ENCODE measurements around the gene RNF14. TPM values are rescaled to one million over a fixed set of nuclear protein-coding genes. Genes with fewer than 3 reads are reported as not detected.
"Not testable (repeated sequence)": the region's sequence is repeated elsewhere in the genome, so short reads cannot be mapped to it uniquely, and the experiment has no call there.

RNF14 gene
- polyA plus RNA-seq, 1 donor from 2014 or later, result 82.1 TPM

- no peak overlapping the region for H3K27ac ChIP-seq (ENCODE audit: low read length)
- no peaks in the 10 kb centered on the region for H3K79me2 ChIP-seq (replicated peaks; ENCODE audit: insufficient read depth, low read length)
- H3K27me3 ChIP-seq (ENCODE audit: insufficient read depth, low read depth, low read length), result no peaks in the 10 kb centered on the region
- no peaks in the 10 kb centered on the region for H3F3A ChIP-seq (ENCODE audit: insufficient read depth, low read length, poor library complexity, severe bottlenecking)
- H3K36me3 ChIP-seq (ENCODE audit: insufficient read depth, low read length), result no peaks in the 10 kb centered on the region
- H4K20me1 ChIP-seq (ENCODE audit: insufficient read depth), result no peaks in the 10 kb centered on the region
- no peaks in the 10 kb centered on the region for H3K9me2 ChIP-seq (ENCODE audit: insufficient read depth, low read length)
- no peak for TF ChIP-seq REST (IDR thresholded peaks at IDR 0.05; ENCODE audit: borderline replicate concordance)
- TF ChIP-seq TAF1 (IDR thresholded peaks at IDR 0.05; ENCODE audit: low read depth), result no peak
- TF ChIP-seq CTCF (IDR thresholded peaks at IDR 0.05; ENCODE audit: poor library complexity, severe bottlenecking), result no peak
- no peak for TF ChIP-seq MXI1 (conservative IDR thresholded peaks at IDR 0.05; ENCODE audit: poor library complexity, severe bottlenecking)
- no peak for TF ChIP-seq EZH2 (IDR thresholded peaks at IDR 0.05; ENCODE audit: borderline replicate concordance, insufficient read depth, low read length, poor library complexity, severe bottlenecking)
- no peak for TF ChIP-seq SMC3 (conservative IDR thresholded peaks at IDR 0.05; ENCODE audit: poor library complexity)
- no peak for TF ChIP-seq POLR2AphosphoS5 (IDR thresholded peaks at IDR 0.05)
- no peak for TF ChIP-seq RAD21 (conservative IDR thresholded peaks at IDR 0.05)
- no peak for TF ChIP-seq EP300 (conservative IDR thresholded peaks at IDR 0.05; ENCODE audit: poor library complexity, severe bottlenecking)
- H2AFZ ChIP-seq (ENCODE audit: low read depth, low read length), result no peak overlapping the region
- H3K9ac ChIP-seq (ENCODE audit: low read length), result no peak overlapping the region
- no peak overlapping the region for H3K4me2 ChIP-seq (ENCODE audit: low read length)
- no peaks in the 10 kb centered on the region for H3K9me3 ChIP-seq (ENCODE audit: low read length)
- no peak overlapping the region for H3K4me3 ChIP-seq (ENCODE audit: low read length)
Observed at GRCh38 chr5:142034994-142035393, 66.1 kb downstream of the RNF14 start.

GRCh38 chr5:142036918-142037317 is 68.0 kb downstream of the RNF14 start:
- H3K36me3 ChIP-seq (ENCODE audit: insufficient read depth, low read length), result no peaks in the 10 kb centered on the region
- no peak overlapping the region for H3K27ac ChIP-seq (ENCODE audit: low read length)

GRCh38 chr5:142037599-142037998 is 68.7 kb downstream of the RNF14 start:
- H3K36me3 ChIP-seq (ENCODE audit: insufficient read depth, low read length); H3K79me2 ChIP-seq (replicated peaks; ENCODE audit: insufficient read depth, low read length); H3K4me2 ChIP-seq (ENCODE audit: low read length); H2AFZ ChIP-seq (ENCODE audit: low read depth, low read length); H3K9me2 ChIP-seq (ENCODE audit: insufficient read depth, low read length); H3K27ac ChIP-seq (ENCODE audit: low read length); H3K4me3 ChIP-seq (ENCODE audit: low read length); H3K9me3 ChIP-seq (ENCODE audit: low read length); H3F3A ChIP-seq (ENCODE audit: insufficient read depth, low read length, poor library complexity, severe bottlenecking); H3K9ac ChIP-seq (ENCODE audit: low read length); H3K27me3 ChIP-seq (ENCODE audit: insufficient read depth, low read depth, low read length); H4K20me1 ChIP-seq (ENCODE audit: insufficient read depth): not testable (repeated sequence)

More at GRCh38 chr5:142036918-142037317, 68.0 kb downstream of the RNF14 start:
- TF ChIP-seq REST (IDR thresholded peaks at IDR 0.05; ENCODE audit: borderline replicate concordance) (no peak), TAF1 (IDR thresholded peaks at IDR 0.05; ENCODE audit: low read depth) (no peak)
- Histone ChIP-seq H2AFZ (ENCODE audit: low read depth, low read length) (no peak overlapping the region), H3K27me3 (ENCODE audit: insufficient read depth, low read depth, low read length) (no peaks in the 10 kb centered on the region), H4K20me1 (ENCODE audit: insufficient read depth) (no peaks in the 10 kb centered on the region), H3K4me3 (ENCODE audit: low read length) (no peak overlapping the region), H3K79me2 (replicated peaks; ENCODE audit: insufficient read depth, low read length) (no peaks in the 10 kb centered on the region), H3K9me2 (ENCODE audit: insufficient read depth, low read length) (no peaks in the 10 kb centered on the region), H3F3A (ENCODE audit: insufficient read depth, low read length, poor library complexity, severe bottlenecking) (no peaks in the 10 kb centered on the region), H3K4me2 (ENCODE audit: low read length) (no peak overlapping the region), H3K9me3 (ENCODE audit: low read length) (no peaks in the 10 kb centered on the region), H3K9ac (ENCODE audit: low read length) (no peak overlapping the region)

Data from neural cell (in vitro differentiated cells).